IMR-90 (cell line): ENCODE data around the gene PAQR5. TPM values are rescaled to one million over a fixed set of nuclear protein-coding genes. Genes with fewer than 3 reads are reported as not detected.

Experiments used
- ATAC-seq: fragments of 200-7000 bp; cut with Tn5 transposase; 2 replicates; pipeline ENCODE4 v1.9.1; 2020; ENCODE audit warnings: low read depth, mild to moderate bottlenecking, moderate library complexity
- BruUV-seq: library from RNA; stranded (reverse); fragments of 400-500 nt; replicated peaks from 2 replicates; lab custom pipeline; 2021; lab: Mats Ljungman, UMichigan
- CTCF ChIA-PET: fragments of 300-600 bp; formaldehyde crosslinking; extraction: SDS; loops from one replicate; lab custom pipeline; 2021; ENCODE audit warnings: antibody characterized with exemption; lab: Yijun Ruan, JAX
- POLR2A ChIA-PET: fragments of 300-600 bp; sonication (Branson Sonifier 250); formaldehyde crosslinking; loops from one replicate; lab custom pipeline; 2022; ENCODE audit warnings: antibody characterized with exemption; ENCODE audit not compliant: unreplicated experiment; lab: Charles Lee
- DNase-seq: peaks from one replicate; pipeline ENCODE4 v3.0.0; 2013
- H2AFZ ChIP-seq: replicated peaks from 2 replicates; pipeline ENCODE3; 2013; ENCODE audit warnings: low read length, mild to moderate bottlenecking; ENCODE audit not compliant: poor library complexity
- H2AK5ac ChIP-seq: 2 replicates; pipeline ENCODE4 v1.6.1; 2013; ENCODE audit warnings: low read depth, low read length, inconsistent platforms
- H2AK9ac ChIP-seq: replicated peaks from 2 replicates; pipeline ENCODE3; 2013; ENCODE audit warnings: mild to moderate bottlenecking, low read depth, low read length, moderate library complexity; ENCODE audit not compliant: poor library complexity
- H2BK120ac ChIP-seq: 2 replicates; pipeline ENCODE4 v1.6.1; 2013; ENCODE audit warnings: low read depth, low read length, inconsistent platforms
- H2BK15ac ChIP-seq: 3 replicates; pipeline ENCODE4 v1.6.1; 2013; ENCODE audit warnings: low read depth, low read length, inconsistent platforms
- H2BK20ac ChIP-seq: 2 replicates; pipeline ENCODE4 v1.6.1; 2013; ENCODE audit warnings: low read depth, mild to moderate bottlenecking, inconsistent platforms, low read length, moderate library complexity
- H2BK5ac ChIP-seq: 2 replicates; pipeline ENCODE4 v1.6.1; 2013; ENCODE audit warnings: mild to moderate bottlenecking, low read depth, low read length, inconsistent platforms; ENCODE audit not compliant: poor library complexity, severe bottlenecking
- H3K14ac ChIP-seq: replicated peaks from 2 replicates; pipeline ENCODE4 v1.6.1; 2013; ENCODE audit warnings: low read depth, low read length, inconsistent platforms
- H3K18ac ChIP-seq: 2 replicates; pipeline ENCODE4 v1.6.1; 2013; ENCODE audit warnings: low read depth, low read length, control low read depth
- H3K23ac ChIP-seq: 2 replicates; pipeline ENCODE4 v1.6.1; 2013; ENCODE audit warnings: low read depth, low read length, inconsistent platforms
- H3K27ac ChIP-seq: 2 replicates; pipeline ENCODE4 v1.5.1; 2013; ENCODE audit warnings: mild to moderate bottlenecking, control low read depth, low read length; ENCODE audit not compliant: insufficient read depth
- H3K27me3 ChIP-seq: 2 replicates; pipeline ENCODE4 v1.6.1; 2013; ENCODE audit warnings: low read length; ENCODE audit not compliant: control insufficient read depth, insufficient read depth
- H3K36me3 ChIP-seq: 2 replicates; pipeline ENCODE4 v1.6.1; 2013; ENCODE audit warnings: low read length, mixed read lengths; ENCODE audit not compliant: control insufficient read depth, insufficient read depth
- H3K4ac ChIP-seq: 2 replicates; pipeline ENCODE4 v1.6.1; 2013; ENCODE audit warnings: low read depth, low read length, inconsistent platforms
- H3K4me1 ChIP-seq: 2 replicates; pipeline ENCODE4 v1.6.1; 2013; ENCODE audit warnings: low read length, mixed read lengths; ENCODE audit not compliant: control insufficient read depth, insufficient read depth
- H3K4me2 ChIP-seq: 2 replicates; pipeline ENCODE4 v1.6.1; 2013; ENCODE audit warnings: low read depth, mild to moderate bottlenecking, control low read depth, low read length, moderate library complexity
- H3K4me3 ChIP-seq: 2 replicates; pipeline ENCODE4 v1.5.1; 2013; ENCODE audit warnings: low read depth, mild to moderate bottlenecking, control low read depth, low read length, moderate library complexity; ENCODE audit not compliant: insufficient read depth
- H3K56ac ChIP-seq: 2 replicates; pipeline ENCODE4 v1.6.1; 2013; ENCODE audit warnings: low read length, inconsistent platforms; ENCODE audit not compliant: insufficient read depth; ENCODE audit errors: extremely low read depth
- H3K79me1 ChIP-seq, 2 experiments: 2 replicates each; pipeline ENCODE4 v1.6.1; 2013; ENCODE audit warnings: low read length in 2 of 2, inconsistent platforms in 1 of 2, low read depth in 1 of 2
- H3K9ac ChIP-seq: 2 replicates; pipeline ENCODE4 v1.6.1; 2013; ENCODE audit warnings: low read depth, low read length, control low read depth
- H3K9me1 ChIP-seq: 2 replicates; pipeline ENCODE4 v1.6.1; 2013; ENCODE audit warnings: low read length, inconsistent platforms; ENCODE audit not compliant: insufficient read depth
- H3K9me3 ChIP-seq: 2 replicates; pipeline ENCODE4 v1.6.1; 2013; ENCODE audit warnings: low read length; ENCODE audit not compliant: control insufficient read depth, insufficient read depth
- H4K20me1 ChIP-seq: 2 replicates; pipeline ENCODE4 v1.6.1; 2013; ENCODE audit warnings: low read length, inconsistent platforms; ENCODE audit not compliant: insufficient read depth
- H4K5ac ChIP-seq: 2 replicates; pipeline ENCODE4 v1.6.1; 2013; ENCODE audit warnings: mild to moderate bottlenecking, low read depth, low read length, control low read depth
- H4K8ac ChIP-seq, 2 experiments: 2 replicates each; pipeline ENCODE4 v1.6.1; 2013; ENCODE audit warnings: low read depth in 2 of 2, low read length in 2 of 2, control low read depth in 1 of 2, inconsistent platforms in 1 of 2
- H4K91ac ChIP-seq: 2 replicates; pipeline ENCODE4 v1.6.1; 2013; ENCODE audit warnings: low read depth, low read length, inconsistent platforms; ENCODE audit not compliant: insufficient read depth
- BHLHE40 ChIP-seq: fragments of 150-350 bp; IDR thresholded peaks from 2 replicates; pipeline ENCODE4 v1.6.1; 2016; ENCODE audit warnings: mild to moderate bottlenecking, low read depth, low read length
- CEBPB ChIP-seq: IDR thresholded peaks from 2 replicates; pipeline ENCODE4 v1.6.1; 2012; ENCODE audit warnings: low read depth, low read length, improper control_type of control experiment
- CHD1 ChIP-seq: IDR thresholded peaks from 2 replicates; pipeline ENCODE4 v1.6.1; 2012; ENCODE audit warnings: low read depth, low read length, improper control_type of control experiment
- CTCF ChIP-seq: conservative IDR thresholded peaks from 2 replicates; pipeline ENCODE4 v1.5.1; 2012; ENCODE audit warnings: mild to moderate bottlenecking, low read depth, low read length, improper control_type of control experiment
- ELK1 ChIP-seq: fragments of 150-350 bp; IDR thresholded peaks from 2 replicates; pipeline ENCODE4 v1.6.1; 2016; ENCODE audit warnings: low read depth, mild to moderate bottlenecking, low read length, moderate library complexity, borderline replicate concordance
- FOS ChIP-seq: fragments of 150-350 bp; IDR thresholded peaks from 2 replicates; pipeline ENCODE4 v1.6.1; 2016; ENCODE audit warnings: low read depth, low read length
- MAFK ChIP-seq: IDR thresholded peaks from 2 replicates; pipeline ENCODE4 v1.6.1; 2012; ENCODE audit warnings: low read depth, low read length, improper control_type of control experiment
- MAZ ChIP-seq: IDR thresholded peaks from 2 replicates; pipeline ENCODE4 v1.6.1; 2012; ENCODE audit warnings: low read depth, mild to moderate bottlenecking, low read length, improper control_type of control experiment, moderate library complexity, borderline replicate concordance
- MXI1 ChIP-seq: IDR thresholded peaks from 2 replicates; pipeline ENCODE4 v1.6.1; 2012; ENCODE audit warnings: low read depth, mild to moderate bottlenecking, low read length, moderate library complexity, borderline replicate concordance
- NFE2L2 ChIP-seq: fragments of 150-350 bp; IDR thresholded peaks from 2 replicates; pipeline ENCODE4 v1.6.1; 2016; ENCODE audit warnings: low read depth, mild to moderate bottlenecking, low read length
- POLR2A ChIP-seq: IDR thresholded peaks from 2 replicates; pipeline ENCODE4 v1.6.1; 2012; ENCODE audit warnings: mild to moderate bottlenecking, low read depth, low read length
- RAD21 ChIP-seq: IDR thresholded peaks from 2 replicates; pipeline ENCODE4 v1.6.1; 2012; ENCODE audit warnings: low read length, improper control_type of control experiment
- RCOR1 ChIP-seq: IDR thresholded peaks from 2 replicates; pipeline ENCODE4 v1.6.1; 2012; ENCODE audit warnings: mild to moderate bottlenecking, low read length, improper control_type of control experiment; ENCODE audit not compliant: insufficient replicate concordance
- RFX5 ChIP-seq: IDR thresholded peaks from 2 replicates; pipeline ENCODE4 v1.8.0; 2012; ENCODE audit warnings: low read depth, mild to moderate bottlenecking, low read length, moderate library complexity
- SMC3 ChIP-seq: fragments of 150-350 bp; IDR thresholded peaks from 2 replicates; pipeline ENCODE4 v1.6.1; 2016; ENCODE audit warnings: low read depth, mild to moderate bottlenecking, antibody characterized with exemption, low read length, moderate library complexity
- USF2 ChIP-seq: fragments of 150-350 bp; IDR thresholded peaks from 2 replicates; pipeline ENCODE4 v1.6.1; 2017; ENCODE audit warnings: mild to moderate bottlenecking, antibody characterized with exemption, low read length, low read depth
- WGBS, 2 experiments: methylation state at CpG; one replicate each; pipeline versions ENCODE4 v1.1.5 to v1.1.7; 2013; ENCODE audit warnings: missing lambda C conversion rate in 2 of 2; ENCODE audit not compliant: insufficient read length in 1 of 2; ENCODE audit errors: extremely low coverage in 2 of 2; 5-methylcytosine and 5-hydroxymethylcytosine counted together
- dilution Hi-C: fragments of 300-500 bp; cut with HindIII; formaldehyde crosslinking; loops from one replicate; pipeline ENCODE4 v1.14.3; 2018; ENCODE audit warnings: low sequenced_read_pairs; ENCODE audit not compliant: unreplicated experiment
- in situ Hi-C: fragments of 300-500 bp; cut with MboI; formaldehyde crosslinking; loops from 3 replicates; pipeline ENCODE4 v1.14.3; 2019; ENCODE audit warnings: low sequenced_read_pairs, inconsistent platforms, mixed read lengths
- intact Hi-C: fragments of 100-400 bp; cut with micrococcal nuclease; formaldehyde crosslinking; loops from 2 replicates; pipeline ENCODE4 v1.10.0; 2022
- polyA plus RNA-seq, 3 experiments: library from polyadenylated mRNA; depleted of rRNA; stranded (reverse); fragments of >200 nt; gene quantifications; 2 replicates each; pipeline ENCODE4 v1.2.3, GENCODE V29; 2012; ENCODE audit warnings: low replicate concordance in 1 of 3
- total RNA-seq: library from RNA; depleted of rRNA; stranded (reverse); fragments of >200 nt; gene quantifications from 2 replicates; pipeline ENCODE4 v1.2.3, GENCODE V29; 2012

PAQR5 gene
- total and polyA plus RNA-seq, 2 of the 4 experiments (the other 2 are of a cell fraction) = 2.3 to 2.7 TPM

GRCh38 chr15:69338535-69339213 is 40.0 kb downstream of the PAQR5 start:
- Histone ChIP-seq H3K4me2 (no peak overlapping the region), H3K9ac (no peak overlapping the region), H3K4ac (no peak overlapping the region), H2AK9ac (no peak overlapping the region), H3K27me3 (no peaks in the 10 kb centered on the region), H2BK120ac (no peak overlapping the region), H4K91ac (no peak overlapping the region), H4K8ac (no peak overlapping the region; a peak in 1 of 4 replicates), H3K4me1 (0 out of 2 replicates have a peak, but pooled peaks cover 2% of the 10 kb centered on the region), H3K56ac (no peak overlapping the region), H2BK20ac (no peak overlapping the region), H3K79me1 (no peaks in the 10 kb centered on the region), H3K4me3 (no peak overlapping the region), H3K18ac (no peak overlapping the region), H3K23ac (no peak overlapping the region), H3K9me3 (no peaks in the 10 kb centered on the region), H2AFZ (no peak overlapping the region), H4K20me1 (no peaks in the 10 kb centered on the region), H4K5ac (no peak overlapping the region), H3K36me3 (0 out of 2 replicates have a peak, but pooled peaks cover 1% of the 10 kb centered on the region), H2AK5ac (no peak overlapping the region), H3K27ac (no peak overlapping the region), H2BK15ac (no peak overlapping the region), H2BK5ac (no peak overlapping the region), H3K9me1 (peaks cover 4% of the 10 kb centered on the region), H3K14ac (no peak overlapping the region)
- WGBS, 2 experiments = 86% methylated on average over 1 of the region's 8 CpGs; no CpG with 5 or more reads in 1 of the 2 experiments
- BruUV-seq = no TSS peak
- DNase-seq = no peak
- no peak for ATAC-seq
- dilution Hi-C loops (no loop called here), in situ Hi-C loops (no loop called here), intact Hi-C loops (no loop called here)
- CTCF ChIA-PET = no interaction called here
- TF ChIP-seq RFX5 = no peak
- no peak for TF ChIP-seq FOS
- no peak for TF ChIP-seq USF2
- no peak for TF ChIP-seq POLR2A
- TF ChIP-seq SMC3 = no peak
- TF ChIP-seq CEBPB = no peak
- no peak for TF ChIP-seq CHD1
- no peak for TF ChIP-seq MXI1
- TF ChIP-seq BHLHE40 = no peak
- no peak for TF ChIP-seq RAD21
- TF ChIP-seq CTCF = no peak
- no peak for TF ChIP-seq ELK1
- TF ChIP-seq MAZ = no peak
- TF ChIP-seq RCOR1 = no peak
- no peak for TF ChIP-seq NFE2L2
- no peak for TF ChIP-seq MAFK
- POLR2A ChIA-PET = no interaction called here
